ENCODE data around the gene PMS1. TPM values are rescaled to one million over a fixed set of nuclear protein-coding genes. Genes with fewer than 3 reads are reported as not detected.

PMS1 gene
- polyA plus RNA-seq, 1 of the 3 experiments (the other 2 are of a cell fraction): 7.7 TPM

DNA sequence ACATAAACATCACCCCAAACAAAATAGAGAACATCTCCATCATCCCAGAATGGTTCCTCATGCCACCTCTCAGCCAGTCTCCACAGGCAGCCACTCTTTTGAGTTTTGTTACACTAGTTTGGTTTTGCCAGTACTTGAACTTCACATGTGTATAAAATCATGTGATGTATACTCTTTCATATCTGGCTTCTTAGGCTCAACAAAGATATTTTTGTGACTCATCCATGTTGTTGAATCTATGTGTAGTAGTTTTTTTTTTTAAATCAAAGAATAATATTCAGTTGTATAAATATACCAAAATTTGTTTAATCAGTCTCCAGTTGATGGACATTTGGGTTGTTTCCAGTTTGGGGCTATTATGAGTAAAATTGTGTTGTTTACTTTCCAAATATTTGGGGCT lies 75.9 kb downstream of the PMS1 start:
- Histone ChIP-seq H3F3A (replicated peaks; ENCODE audit: insufficient read depth) (peaks cover 5% of the 10 kb centered on the region), H3K79me2 (ENCODE audit: insufficient read depth) (no peaks in the 10 kb centered on the region; the same call in 1 of the 2 replicates), H3K9me2 (no peaks in the 10 kb centered on the region), H2AFZ (ENCODE audit: low read depth) (no peak overlapping the region), H3K4me3 (ENCODE audit: low read depth in 2 of 2, low read length in 1 of 2) (no peak overlapping the region), H3K9me3 (peaks cover 3% of the 10 kb centered on the region), H3K4me1 (ENCODE audit: control insufficient read depth in 1 of 2, insufficient read depth in 2 of 2, low read depth in 1 of 2, low read length in 1 of 2) (no peaks in the 10 kb centered on the region; a peak in 1 of 4 replicates), H3K27ac (ENCODE audit: low read depth in 2 of 2, low read length in 1 of 2) (no peak overlapping the region), H3K9ac (no peak overlapping the region), H3K27me3 (ENCODE audit: insufficient read depth) (no peaks in the 10 kb centered on the region), H3K4me2 (no peak overlapping the region), H3K36me3 (replicated peaks in 1 of 2; ENCODE audit: control insufficient read depth in 1 of 2, insufficient read depth in 2 of 2, low read length in 1 of 2) (peaks cover 32 to 47% of the 10 kb centered on the region in 2 experiments), H4K20me1 (ENCODE audit: insufficient read depth) (no peaks in the 10 kb centered on the region)
- no peak for DNase-seq
- CTCF ChIA-PET: interaction anchor here (0.7 kb wide), 1 partner anchor 23 kb away, joined by 3 read pairs; no protein-coding TSS in a partner anchor
- POLR2A ChIA-PET: no interaction called here
- TF ChIP-seq, protein P1, sequence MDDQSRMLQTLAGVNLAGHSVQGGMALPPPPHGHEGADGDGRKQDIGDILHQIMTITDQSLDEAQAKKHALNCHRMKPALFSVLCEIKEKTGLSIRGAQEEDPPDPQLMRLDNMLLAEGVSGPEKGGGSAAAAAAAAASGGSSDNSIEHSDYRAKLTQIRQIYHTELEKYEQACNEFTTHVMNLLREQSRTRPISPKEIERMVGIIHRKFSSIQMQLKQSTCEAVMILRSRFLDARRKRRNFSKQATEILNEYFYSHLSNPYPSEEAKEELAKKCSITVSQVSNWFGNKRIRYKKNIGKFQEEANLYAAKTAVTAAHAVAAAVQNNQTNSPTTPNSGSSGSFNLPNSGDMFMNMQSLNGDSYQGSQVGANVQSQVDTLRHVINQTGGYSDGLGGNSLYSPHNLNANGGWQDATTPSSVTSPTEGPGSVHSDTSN (IDR thresholded peaks at IDR 0.05): no peak
- no peak for TF ChIP-seq RAD21 (IDR thresholded peaks at IDR 0.05; ENCODE audit: low read length)
- no peak for TF ChIP-seq CHD2 (IDR thresholded peaks at IDR 0.05; ENCODE audit: low read length, partially characterized antibody)
- TF ChIP-seq, protein P2, sequence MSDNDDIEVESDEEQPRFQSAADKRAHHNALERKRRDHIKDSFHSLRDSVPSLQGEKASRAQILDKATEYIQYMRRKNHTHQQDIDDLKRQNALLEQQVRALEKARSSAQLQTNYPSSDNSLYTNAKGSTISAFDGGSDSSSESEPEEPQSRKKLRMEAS (IDR thresholded peaks at IDR 0.05; ENCODE audit: low read depth): no peak
- TF ChIP-seq, protein P3, sequence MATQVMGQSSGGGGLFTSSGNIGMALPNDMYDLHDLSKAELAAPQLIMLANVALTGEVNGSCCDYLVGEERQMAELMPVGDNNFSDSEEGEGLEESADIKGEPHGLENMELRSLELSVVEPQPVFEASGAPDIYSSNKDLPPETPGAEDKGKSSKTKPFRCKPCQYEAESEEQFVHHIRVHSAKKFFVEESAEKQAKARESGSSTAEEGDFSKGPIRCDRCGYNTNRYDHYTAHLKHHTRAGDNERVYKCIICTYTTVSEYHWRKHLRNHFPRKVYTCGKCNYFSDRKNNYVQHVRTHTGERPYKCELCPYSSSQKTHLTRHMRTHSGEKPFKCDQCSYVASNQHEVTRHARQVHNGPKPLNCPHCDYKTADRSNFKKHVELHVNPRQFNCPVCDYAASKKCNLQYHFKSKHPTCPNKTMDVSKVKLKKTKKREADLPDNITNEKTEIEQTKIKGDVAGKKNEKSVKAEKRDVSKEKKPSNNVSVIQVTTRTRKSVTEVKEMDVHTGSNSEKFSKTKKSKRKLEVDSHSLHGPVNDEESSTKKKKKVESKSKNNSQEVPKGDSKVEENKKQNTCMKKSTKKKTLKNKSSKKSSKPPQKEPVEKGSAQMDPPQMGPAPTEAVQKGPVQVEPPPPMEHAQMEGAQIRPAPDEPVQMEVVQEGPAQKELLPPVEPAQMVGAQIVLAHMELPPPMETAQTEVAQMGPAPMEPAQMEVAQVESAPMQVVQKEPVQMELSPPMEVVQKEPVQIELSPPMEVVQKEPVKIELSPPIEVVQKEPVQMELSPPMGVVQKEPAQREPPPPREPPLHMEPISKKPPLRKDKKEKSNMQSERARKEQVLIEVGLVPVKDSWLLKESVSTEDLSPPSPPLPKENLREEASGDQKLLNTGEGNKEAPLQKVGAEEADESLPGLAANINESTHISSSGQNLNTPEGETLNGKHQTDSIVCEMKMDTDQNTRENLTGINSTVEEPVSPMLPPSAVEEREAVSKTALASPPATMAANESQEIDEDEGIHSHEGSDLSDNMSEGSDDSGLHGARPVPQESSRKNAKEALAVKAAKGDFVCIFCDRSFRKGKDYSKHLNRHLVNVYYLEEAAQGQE (IDR thresholded peaks at IDR 0.05; ENCODE audit: low read depth, low read length): no peak

DNA sequence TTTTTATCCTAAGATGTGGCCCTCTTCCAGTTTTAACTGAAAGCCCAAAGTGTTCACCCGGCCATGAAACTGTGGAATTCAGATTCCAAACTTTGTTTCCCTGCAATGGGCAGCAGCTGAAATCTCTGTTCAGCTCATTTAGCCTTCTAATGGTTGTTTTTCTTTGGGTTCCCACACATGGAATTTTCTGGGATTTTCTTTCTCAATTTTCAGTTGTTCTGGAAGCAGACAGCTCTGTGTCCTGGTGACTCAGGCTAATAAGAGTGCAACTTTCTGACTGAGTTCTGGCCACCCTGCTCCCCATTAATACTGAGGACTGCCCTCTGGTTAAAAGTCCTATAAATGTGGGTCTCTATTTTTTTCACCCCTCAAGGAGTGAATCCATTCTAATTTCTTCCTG lies 78.5 kb downstream of the PMS1 start:
- 80% methylated on average over 1 of the region's 1 CpG for WGBS (ENCODE audit: low lambda C conversion rate)
- no peak overlapping the region for H2AFZ ChIP-seq (ENCODE audit: low read depth)
- no peak overlapping the region for H3K9ac ChIP-seq
- H3F3A ChIP-seq (replicated peaks; ENCODE audit: insufficient read depth): peaks cover 8% of the 10 kb centered on the region
- ChIA-PET CTCF (no interaction called here), POLR2A (no interaction called here)
- no peak overlapping the region for H3K4me3 ChIP-seq (ENCODE audit: low read depth in 2 of 2, low read length in 1 of 2)
- no peak for DNase-seq
- no peaks in the 10 kb centered on the region for H3K9me3 ChIP-seq
- H3K9me2 ChIP-seq: no peaks in the 10 kb centered on the region
- no peaks in the 10 kb centered on the region for H3K79me2 ChIP-seq (ENCODE audit: insufficient read depth)
- no peak overlapping the region for H3K27ac ChIP-seq (ENCODE audit: low read depth in 2 of 2, low read length in 1 of 2)
- no peak overlapping the region for H3K4me2 ChIP-seq
- no peaks in the 10 kb centered on the region; a peak in 1 of 4 replicates for H3K4me1 ChIP-seq (ENCODE audit: control insufficient read depth in 1 of 2, insufficient read depth in 2 of 2, low read depth in 1 of 2, low read length in 1 of 2)
- H3K36me3 ChIP-seq (replicated peaks in 1 of 2; ENCODE audit: control insufficient read depth in 1 of 2, insufficient read depth in 2 of 2, low read length in 1 of 2): peaks cover 39 to 41% of the 10 kb centered on the region in 2 experiments
- H4K20me1 ChIP-seq (ENCODE audit: insufficient read depth): no peaks in the 10 kb centered on the region
- H3K27me3 ChIP-seq (ENCODE audit: insufficient read depth): no peaks in the 10 kb centered on the region
- TF ChIP-seq MXI1 (IDR thresholded peaks at IDR 0.05; ENCODE audit: low read depth, low read length) (no peak), POLR2AphosphoS5 (IDR thresholded peaks at IDR 0.05; ENCODE audit: low read depth, low read length) (no peak), TCF12 (IDR thresholded peaks at IDR 0.05) (no peak), SMC3 (IDR thresholded peaks at IDR 0.05; ENCODE audit: low read depth, low read length) (no peak), GATA2 (CRISPR knock-in tag; IDR thresholded peaks at IDR 0.05) (no peak), ELF1 (IDR thresholded peaks at IDR 0.05) (no peak), RXRA (IDR thresholded peaks at IDR 0.05; ENCODE audit: borderline replicate concordance, low read depth) (no peak), RCOR1 (IDR thresholded peaks at IDR 0.05; ENCODE audit: low read length) (no peak), FOXM1 (IDR thresholded peaks at IDR 0.05; ENCODE audit: low read depth) (no peak), TEAD4 (IDR thresholded peaks at IDR 0.05; ENCODE audit: borderline replicate concordance, insufficient read depth) (no peak), EZH2phosphoT487 (IDR thresholded peaks at IDR 0.05; ENCODE audit: borderline replicate concordance, low read depth) (no peak)
- TF ChIP-seq, protein P4, sequence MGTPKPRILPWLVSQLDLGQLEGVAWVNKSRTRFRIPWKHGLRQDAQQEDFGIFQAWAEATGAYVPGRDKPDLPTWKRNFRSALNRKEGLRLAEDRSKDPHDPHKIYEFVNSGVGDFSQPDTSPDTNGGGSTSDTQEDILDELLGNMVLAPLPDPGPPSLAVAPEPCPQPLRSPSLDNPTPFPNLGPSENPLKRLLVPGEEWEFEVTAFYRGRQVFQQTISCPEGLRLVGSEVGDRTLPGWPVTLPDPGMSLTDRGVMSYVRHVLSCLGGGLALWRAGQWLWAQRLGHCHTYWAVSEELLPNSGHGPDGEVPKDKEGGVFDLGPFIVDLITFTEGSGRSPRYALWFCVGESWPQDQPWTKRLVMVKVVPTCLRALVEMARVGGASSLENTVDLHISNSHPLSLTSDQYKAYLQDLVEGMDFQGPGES (IDR thresholded peaks at IDR 0.05; ENCODE audit: low read depth, low read length): no peak
- TF ChIP-seq, protein P5, sequence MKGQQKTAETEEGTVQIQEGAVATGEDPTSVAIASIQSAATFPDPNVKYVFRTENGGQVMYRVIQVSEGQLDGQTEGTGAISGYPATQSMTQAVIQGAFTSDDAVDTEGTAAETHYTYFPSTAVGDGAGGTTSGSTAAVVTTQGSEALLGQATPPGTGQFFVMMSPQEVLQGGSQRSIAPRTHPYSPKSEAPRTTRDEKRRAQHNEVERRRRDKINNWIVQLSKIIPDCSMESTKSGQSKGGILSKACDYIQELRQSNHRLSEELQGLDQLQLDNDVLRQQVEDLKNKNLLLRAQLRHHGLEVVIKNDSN (IDR thresholded peaks at IDR 0.05; ENCODE audit: borderline replicate concordance, low read depth): no peak
- TF ChIP-seq, protein P6, sequence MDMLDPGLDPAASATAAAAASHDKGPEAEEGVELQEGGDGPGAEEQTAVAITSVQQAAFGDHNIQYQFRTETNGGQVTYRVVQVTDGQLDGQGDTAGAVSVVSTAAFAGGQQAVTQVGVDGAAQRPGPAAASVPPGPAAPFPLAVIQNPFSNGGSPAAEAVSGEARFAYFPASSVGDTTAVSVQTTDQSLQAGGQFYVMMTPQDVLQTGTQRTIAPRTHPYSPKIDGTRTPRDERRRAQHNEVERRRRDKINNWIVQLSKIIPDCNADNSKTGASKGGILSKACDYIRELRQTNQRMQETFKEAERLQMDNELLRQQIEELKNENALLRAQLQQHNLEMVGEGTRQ (IDR thresholded peaks at IDR 0.05; ENCODE audit: borderline replicate concordance, low read depth, low read length): no peak
